Smooth muscle cell (in vitro differentiated cells): ENCODE results near the gene MAGEC3. TPM values are rescaled to one million over a fixed set of nuclear protein-coding genes. Genes with fewer than 3 reads are reported as not detected.
"Not testable (repeated sequence)": the region's sequence is repeated elsewhere in the genome, so short reads cannot be mapped to it uniquely, and the experiment has no call there.

Experiments
- DNase-seq: peaks from one replicate; lab custom pipeline; 2025; ENCODE audit not compliant: unreplicated experiment; lab: John Stamatoyannopoulos, UW
- H2AFZ ChIP-seq: fragments of 200-600 bp; sonication (generic); 2 replicates; pipeline ENCODE4 v1.6.0; 2016; ENCODE audit warnings: antibody characterized with exemption, low read depth, mild to moderate bottlenecking
- H3F3A ChIP-seq: fragments of 200-600 bp; sonication (generic); 2 replicates; pipeline ENCODE4 v1.6.0; 2017; ENCODE audit warnings: antibody characterized with exemption, low read depth
- H3K27ac ChIP-seq: fragments of 200-600 bp; sonication (generic); 2 replicates; pipeline ENCODE4 v1.5.1; 2016; ENCODE audit warnings: low read depth, mild to moderate bottlenecking
- H3K27me3 ChIP-seq: fragments of 200-600 bp; sonication (generic); 2 replicates; pipeline ENCODE4 v1.6.1; 2016; ENCODE audit warnings: low read depth, mild to moderate bottlenecking
- H3K36me3 ChIP-seq: fragments of 200-600 bp; sonication (generic); 2 replicates; pipeline ENCODE4 v1.5.1; 2016; ENCODE audit warnings: low read depth
- H3K4me1 ChIP-seq: fragments of 200-600 bp; sonication (generic); 2 replicates; pipeline ENCODE4 v1.5.1; 2016; ENCODE audit warnings: low read depth
- H3K4me2 ChIP-seq: fragments of 200-600 bp; sonication (generic); 2 replicates; pipeline ENCODE4 v1.6.0; 2016; ENCODE audit warnings: mild to moderate bottlenecking
- H3K4me3 ChIP-seq: fragments of 200-600 bp; sonication (generic); 2 replicates; pipeline ENCODE4 v1.5.1; 2016; ENCODE audit warnings: mild to moderate bottlenecking
- H3K79me2 ChIP-seq: fragments of 200-600 bp; sonication (generic); 2 replicates; pipeline ENCODE4 v1.6.0; 2016; ENCODE audit warnings: low read depth, mild to moderate bottlenecking
- H3K9ac ChIP-seq: fragments of 200-600 bp; sonication (generic); 2 replicates; pipeline ENCODE4 v1.6.0; 2016; ENCODE audit warnings: low read depth
- H3K9me3 ChIP-seq: fragments of 200-600 bp; sonication (generic); replicated peaks from 2 replicates; pipeline ENCODE4 v1.5.1; 2016; ENCODE audit warnings: low read depth
- H4K20me1 ChIP-seq: fragments of 200-600 bp; sonication (generic); 2 replicates; pipeline ENCODE4 v1.6.0; 2016; ENCODE audit warnings: low read depth
- CTCF ChIP-seq: fragments of 200-600 bp; sonication (generic); IDR thresholded peaks from 2 replicates; pipeline ENCODE4 v1.5.1; 2017; ENCODE audit warnings: borderline replicate concordance, mild to moderate bottlenecking, antibody characterized with exemption; ENCODE audit not compliant: insufficient read depth, poor library complexity, severe bottlenecking
- whole genome bisulfite sequencing: methylation state at CpG from one replicate; pipeline ENCODE4 v1.1.7; 2016; ENCODE audit warnings: low lambda C conversion rate; 5-methylcytosine and 5-hydroxymethylcytosine counted together
- polyA plus RNA-seq: library from polyadenylated mRNA; unstranded; fragments of >200 nt; fragmentation: Nextera tagmentation; extraction: Ambion mirVana; gene quantifications from 2 replicates; pipeline ENCODE4 v1.2.1, GENCODE V29; 2016
- total RNA-seq: library from RNA; depleted of rRNA; stranded (reverse); fragments of >200 nt; gene quantifications from 2 replicates; pipeline ENCODE4 v1.2.3, GENCODE V29; 2014

MAGEC3 gene
- total and polyA plus RNA-seq, 2 experiments from 2014 or later: not detected

GRCh38 chrX:141879616-141880015 lies 41.5 kb downstream of the MAGEC3 start:
- Histone ChIP-seq H3K4me3 (no peak overlapping the region), H3K9ac (no peak overlapping the region), H4K20me1 (no peaks in the 10 kb centered on the region), H3K27me3 (no peaks in the 10 kb centered on the region), H3F3A (no peaks in the 10 kb centered on the region), H2AFZ (no peak overlapping the region), H3K4me1 (no peaks in the 10 kb centered on the region), H3K9me3 (no peaks in the 10 kb centered on the region), H3K79me2 (no peaks in the 10 kb centered on the region), H3K27ac (no peak overlapping the region), H3K4me2 (no peak overlapping the region), H3K36me3 (no peaks in the 10 kb centered on the region)
- no peak for DNase-seq
- WGBS: 73% methylated on average over 5 of the region's 5 CpGs
- TF ChIP-seq CTCF: no peak

- H3K36me3 ChIP-seq, H3K9me3 ChIP-seq, H3F3A ChIP-seq, H3K4me1 ChIP-seq, H3K27ac ChIP-seq, H3K4me3 ChIP-seq, DNase-seq, H3K79me2 ChIP-seq, H4K20me1 ChIP-seq, H2AFZ ChIP-seq, H3K4me2 ChIP-seq, H3K9ac ChIP-seq, H3K27me3 ChIP-seq: not testable (repeated sequence)
- WGBS: 58% methylated on average over 5 of the region's 5 CpGs
Observed at GRCh38 chrX:141888811-141889210, 50.7 kb downstream of the MAGEC3 start.

GRCh38 chrX:141894733-141895132 lies 56.6 kb downstream of the MAGEC3 start:
- no peaks in the 10 kb centered on the region for H3K27me3 ChIP-seq
- no peak for DNase-seq
- no peaks in the 10 kb centered on the region for H3K9me3 ChIP-seq
- no peaks in the 10 kb centered on the region for H3K79me2 ChIP-seq
- no peak overlapping the region for H3K4me3 ChIP-seq
- no peaks in the 10 kb centered on the region for H3K4me1 ChIP-seq
- H3K36me3 ChIP-seq: no peaks in the 10 kb centered on the region
- H3F3A ChIP-seq: no peaks in the 10 kb centered on the region
- H2AFZ ChIP-seq: no peak overlapping the region
- TF ChIP-seq CTCF: no peak
- H3K27ac ChIP-seq: no peak overlapping the region
- no peak overlapping the region for H3K9ac ChIP-seq
- H4K20me1 ChIP-seq: no peaks in the 10 kb centered on the region
- H3K4me2 ChIP-seq: no peak overlapping the region
- WGBS: 90% methylated on average over 6 of the region's 7 CpGs

- no peak overlapping the region for H2AFZ ChIP-seq
- H3K9me3 ChIP-seq: no peaks in the 10 kb centered on the region
- H3K4me3 ChIP-seq: no peak overlapping the region
- H3K4me2 ChIP-seq: no peak overlapping the region
- H3K4me1 ChIP-seq: no peaks in the 10 kb centered on the region
- no peaks in the 10 kb centered on the region for H3F3A ChIP-seq
- WGBS: 83% methylated on average over 2 of the region's 2 CpGs
- H3K79me2 ChIP-seq: no peaks in the 10 kb centered on the region
- H4K20me1 ChIP-seq: no peaks in the 10 kb centered on the region
- no peaks in the 10 kb centered on the region for H3K36me3 ChIP-seq
- H3K9ac ChIP-seq: no peak overlapping the region
- no peak for TF ChIP-seq CTCF
- H3K27ac ChIP-seq: no peak overlapping the region
- no peaks in the 10 kb centered on the region for H3K27me3 ChIP-seq
- DNase-seq: no peak
Observed at GRCh38 chrX:141897690-141898089, 59.6 kb downstream of the MAGEC3 start.
